Caco-2 (cell line): Measurements from ENCODE around the gene PIK3C2G. TPM values are rescaled to one million over a fixed set of nuclear protein-coding genes. Genes with fewer than 3 reads are reported as not detected.

Experiments
- BruUV-seq: library from RNA; stranded (reverse); fragments of 400-500 nt; replicated peaks from 2 replicates; lab custom pipeline; 2021; lab: Mats Ljungman, UMichigan
- CTCF ChIA-PET: fragments of 300-600 bp; sonication (Branson Sonifier 250); formaldehyde crosslinking; loops from one replicate; lab custom pipeline; 2022; ENCODE audit warnings: antibody characterized with exemption; lab: Charles Lee
- POLR2A ChIA-PET: fragments of 300-600 bp; sonication (Branson Sonifier 250); formaldehyde crosslinking; loops from one replicate; lab custom pipeline; 2022; ENCODE audit warnings: antibody characterized with exemption; lab: Charles Lee
- DNase-seq, 2 experiments: peaks; one replicate each; pipeline versions ENCODE4 v3.0.0 to v3.0.0-alpha.2; 2020 to 2022
- H3K27me3 ChIP-seq: replicated peaks from 2 replicates; pipeline ENCODE4 v1.6.0; 2011; ENCODE audit warnings: low read length; ENCODE audit not compliant: control insufficient read depth, insufficient read depth
- H3K36me3 ChIP-seq: 2 replicates; pipeline ENCODE4 v1.5.1; 2011; ENCODE audit warnings: low read length; ENCODE audit not compliant: control insufficient read depth, insufficient read depth
- H3K4me1 ChIP-seq: fragments of 250-450 bp; sonication (Bioruptor Pico); 2 replicates; pipeline ENCODE4 v1.5.1; 2020; ENCODE audit warnings: mild to moderate bottlenecking
- H3K4me3 ChIP-seq: 2 replicates; pipeline ENCODE4 v1.5.1; 2011; ENCODE audit warnings: low read depth, mild to moderate bottlenecking, control low read depth, low read length
- H3K9me3 ChIP-seq: fragments of 250-450 bp; sonication (Bioruptor Pico); 2 replicates; pipeline ENCODE4 v1.5.1; 2020; ENCODE audit warnings: mild to moderate bottlenecking, moderate library complexity
- H3K27ac Mint-ChIP-seq: one replicate; pipeline ENCODE4 v1.8.0; 2022; ENCODE audit warnings: mixed read lengths; ENCODE audit not compliant: unreplicated experiment
- H3K27me3 Mint-ChIP-seq: one replicate; pipeline ENCODE4 v1.8.0; 2022; ENCODE audit warnings: mixed read lengths; ENCODE audit not compliant: insufficient read depth, unreplicated experiment
- H3K36me3 Mint-ChIP-seq: one replicate; pipeline ENCODE4 v1.8.0; 2022; ENCODE audit warnings: mild to moderate bottlenecking, mixed read lengths; ENCODE audit not compliant: insufficient read depth, unreplicated experiment
- H3K4me1 Mint-ChIP-seq: one replicate; pipeline ENCODE4 v1.8.0; 2022; ENCODE audit warnings: low read depth, mixed read lengths; ENCODE audit not compliant: unreplicated experiment
- H3K4me3 Mint-ChIP-seq: one replicate; pipeline ENCODE4 v1.8.0; 2022; ENCODE audit warnings: mild to moderate bottlenecking, moderate library complexity, mixed read lengths; ENCODE audit not compliant: unreplicated experiment
- H3K9me3 Mint-ChIP-seq: one replicate; pipeline ENCODE4 v1.8.0; 2022; ENCODE audit warnings: mixed read lengths; ENCODE audit not compliant: unreplicated experiment
- intact Hi-C: fragments of 100-400 bp; cut with micrococcal nuclease; formaldehyde crosslinking; loops from one replicate; pipeline ENCODE4 v1.10.0; 2022; ENCODE audit not compliant: unreplicated experiment
- total RNA-seq: library from RNA; stranded (reverse); gene quantifications from 2 replicates; pipeline ENCODE4 v1.2.3, GENCODE V29; 2022
- TF ChIP-seq, protein P1 (sequence below), 2 experiments: fragments of 200-600 bp in 1 of 2; IDR thresholded peaks; 1 replicate in 1 of 2; 2 replicates in 1 of 2; pipeline versions ENCODE4 v1.5.1 to v1.8.0; 2011 to 2022; ENCODE audit warnings: antibody characterized with exemption in 1 of 2, control low read depth in 1 of 2, inconsistent platforms in 1 of 2, low read depth in 1 of 2, low read length in 1 of 2, mild to moderate bottlenecking in 1 of 2, moderate library complexity in 1 of 2; ENCODE audit not compliant: insufficient read depth in 1 of 2, severe bottlenecking in 1 of 2, unreplicated experiment in 1 of 2

Gene PIK3C2G
- total RNA-seq, 1 experiment from 2014 or later, result not detected

DNA sequence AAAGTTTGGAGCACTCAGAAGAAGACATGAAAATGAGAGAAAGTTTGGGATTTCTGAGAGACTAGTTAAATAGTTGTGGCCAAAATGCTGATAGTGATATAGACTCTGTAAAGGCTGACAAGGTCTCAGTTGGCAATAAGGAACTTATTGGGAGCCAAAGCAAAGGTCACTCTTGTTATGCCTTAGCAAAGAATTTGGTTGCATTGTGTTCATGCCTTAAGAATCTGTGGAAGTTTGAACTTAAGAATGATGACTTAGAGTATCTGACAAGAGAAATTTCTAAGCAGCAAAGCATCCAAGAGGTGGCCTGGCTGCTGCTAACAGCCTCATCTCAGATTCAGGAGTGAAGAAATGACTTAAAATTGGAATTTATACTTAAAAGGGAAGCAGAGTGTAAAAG, 113.8 kb downstream of the PIK3C2G start:
- BruUV-seq, result no TSS peak

GRCh38 chr12:18375583-18375982, 114.3 kb downstream of the PIK3C2G start:
- ChIA-PET POLR2A (no interaction called here), CTCF (no interaction called here)
- Mint-ChIP-seq H3K4me3 (no peak overlapping the region), H3K9me3 (peaks cover 29% of the 10 kb centered on the region), H3K27ac (no peak overlapping the region), H3K36me3 (no peaks in the 10 kb centered on the region), H3K27me3 (peaks cover 3% of the 10 kb centered on the region), H3K4me1 (no peaks in the 10 kb centered on the region)
- DNase-seq, result no peak
- H3K27me3 ChIP-seq, result no peaks in the 10 kb centered on the region
- H3K4me3 ChIP-seq, result no peak overlapping the region
- TF ChIP-seq, protein P1, sequence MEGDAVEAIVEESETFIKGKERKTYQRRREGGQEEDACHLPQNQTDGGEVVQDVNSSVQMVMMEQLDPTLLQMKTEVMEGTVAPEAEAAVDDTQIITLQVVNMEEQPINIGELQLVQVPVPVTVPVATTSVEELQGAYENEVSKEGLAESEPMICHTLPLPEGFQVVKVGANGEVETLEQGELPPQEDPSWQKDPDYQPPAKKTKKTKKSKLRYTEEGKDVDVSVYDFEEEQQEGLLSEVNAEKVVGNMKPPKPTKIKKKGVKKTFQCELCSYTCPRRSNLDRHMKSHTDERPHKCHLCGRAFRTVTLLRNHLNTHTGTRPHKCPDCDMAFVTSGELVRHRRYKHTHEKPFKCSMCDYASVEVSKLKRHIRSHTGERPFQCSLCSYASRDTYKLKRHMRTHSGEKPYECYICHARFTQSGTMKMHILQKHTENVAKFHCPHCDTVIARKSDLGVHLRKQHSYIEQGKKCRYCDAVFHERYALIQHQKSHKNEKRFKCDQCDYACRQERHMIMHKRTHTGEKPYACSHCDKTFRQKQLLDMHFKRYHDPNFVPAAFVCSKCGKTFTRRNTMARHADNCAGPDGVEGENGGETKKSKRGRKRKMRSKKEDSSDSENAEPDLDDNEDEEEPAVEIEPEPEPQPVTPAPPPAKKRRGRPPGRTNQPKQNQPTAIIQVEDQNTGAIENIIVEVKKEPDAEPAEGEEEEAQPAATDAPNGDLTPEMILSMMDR (IDR thresholded peaks at IDR 0.05; ENCODE audit: insufficient read depth in 1 of 2, low read depth in 1 of 2, low read length in 1 of 2, severe bottlenecking in 1 of 2, unreplicated experiment in 1 of 2), result no peak
- H3K9me3 ChIP-seq, result no peaks in the 10 kb centered on the region
- no TSS peak for BruUV-seq
- no peaks in the 10 kb centered on the region for H3K4me1 ChIP-seq
- no peaks in the 10 kb centered on the region for H3K36me3 ChIP-seq
- intact Hi-C loops, result no loop called here

More for the DNA sequence above, 113.8 kb downstream of the PIK3C2G start:
- DNase-seq, result no peak
- H3K4me1 ChIP-seq, result no peaks in the 10 kb centered on the region
- no peak overlapping the region for H3K4me3 ChIP-seq
- H3K27me3 ChIP-seq, result no peaks in the 10 kb centered on the region
- intact Hi-C loops, result no loop called here
- ChIA-PET POLR2A (no interaction called here), CTCF (no interaction called here)
- no peaks in the 10 kb centered on the region for H3K36me3 ChIP-seq
- no peak overlapping the region for H3K27ac Mint-ChIP-seq
- H3K9me3 Mint-ChIP-seq, result peaks cover 24% of the 10 kb centered on the region
- TF ChIP-seq, protein P1 (IDR thresholded peaks at IDR 0.05; ENCODE audit: insufficient read depth in 1 of 2, low read depth in 1 of 2, low read length in 1 of 2, severe bottlenecking in 1 of 2, unreplicated experiment in 1 of 2), result no peak
- no peaks in the 10 kb centered on the region for H3K36me3 Mint-ChIP-seq
- no peaks in the 10 kb centered on the region for H3K9me3 ChIP-seq
- no peak overlapping the region for H3K4me3 Mint-ChIP-seq
- no peaks in the 10 kb centered on the region for H3K4me1 Mint-ChIP-seq
- peaks cover 1% of the 10 kb centered on the region for H3K27me3 Mint-ChIP-seq

GRCh38 chr12:18382236-18382885, 121.0 kb downstream of the PIK3C2G start:
- TF ChIP-seq, protein P1 (IDR thresholded peaks at IDR 0.05; ENCODE audit: insufficient read depth in 1 of 2, low read depth in 1 of 2, low read length in 1 of 2, severe bottlenecking in 1 of 2, unreplicated experiment in 1 of 2), result no peak
- Mint-ChIP-seq H3K9me3 (peaks cover 10% of the 10 kb centered on the region), H3K27me3 (peaks cover 7% of the 10 kb centered on the region), H3K27ac (peak overlapping the region; percentile 78), H3K36me3 (peaks cover 5% of the 10 kb centered on the region), H3K4me3 (peak overlapping the region; percentile 36), H3K4me1 (peaks cover 14% of the 10 kb centered on the region)
- Histone ChIP-seq H3K4me3 (no peak overlapping the region), H3K4me1 (peaks cover 17% of the 10 kb centered on the region), H3K27me3 (no peaks in the 10 kb centered on the region), H3K36me3 (no peaks in the 10 kb centered on the region), H3K9me3 (no peaks in the 10 kb centered on the region)
- ChIA-PET POLR2A (no interaction called here), CTCF (no interaction called here)
- no peak for DNase-seq
- BruUV-seq, result no TSS peak
- intact Hi-C loops, result loop anchor here (2.0 kb wide), 1 partner anchor 62 kb away; no protein-coding TSS in a partner anchor
